PFSK-1 (cell line): Measurements from ENCODE around the gene SRPX.

ENCODE experiments used
- POLR2AphosphoS5 ChIP-seq: IDR thresholded peaks from 2 replicates; pipeline ENCODE4 v1.6.1; 2012; ENCODE audit warnings: low read depth, mild to moderate bottlenecking, control low read depth, low read length, moderate library complexity
- SIN3A ChIP-seq: IDR thresholded peaks from 2 replicates; pipeline ENCODE4 v1.6.1; 2012; ENCODE audit warnings: mild to moderate bottlenecking, low read length, moderate library complexity, borderline replicate concordance; ENCODE audit not compliant: insufficient read depth
- TAF1 ChIP-seq: IDR thresholded peaks from 2 replicates; pipeline ENCODE4 v1.6.1; 2012; ENCODE audit warnings: low read length, control low read depth, borderline replicate concordance; ENCODE audit not compliant: insufficient read depth

DNA sequence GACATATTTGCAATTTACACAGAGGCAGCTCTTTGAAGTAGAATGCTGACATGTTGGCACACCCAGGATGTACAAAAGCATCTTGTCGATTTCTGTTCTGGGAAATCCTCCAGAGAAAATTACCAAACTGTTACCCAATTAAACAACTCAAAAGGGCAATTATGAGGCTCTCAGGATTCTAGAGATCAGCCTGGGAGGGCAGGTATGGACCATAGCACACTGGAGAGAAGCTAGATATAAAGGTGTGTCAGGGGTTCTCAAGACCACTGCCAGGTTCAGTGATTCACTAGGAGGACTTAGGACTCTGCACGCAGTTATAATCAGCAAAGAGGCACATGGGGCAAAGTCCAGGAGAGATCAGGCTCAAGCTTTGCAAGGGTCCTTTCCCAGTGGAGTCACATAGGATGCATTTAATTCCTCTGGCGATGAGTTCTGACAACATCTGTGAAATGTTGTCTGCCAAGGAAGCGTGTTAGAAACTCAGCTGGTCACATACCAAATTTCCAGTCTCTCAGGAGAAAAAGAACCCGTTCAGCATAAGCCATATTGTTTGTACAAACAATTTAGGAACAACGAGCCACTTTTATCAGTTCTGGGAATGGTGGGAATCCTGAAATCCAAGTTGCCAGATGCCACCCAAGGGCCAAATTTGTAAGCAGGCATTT lies 113.5 kb downstream of the SRPX start:
- no peak for TF ChIP-seq TAF1
- TF ChIP-seq POLR2AphosphoS5, result no peak
- no peak for TF ChIP-seq SIN3A
